ENCODE results near the gene ARNT2. TPM values are rescaled to one million over a fixed set of nuclear protein-coding genes. Genes with fewer than 3 reads are reported as not detected.

The ARNT2 gene
- total and polyA plus RNA-seq, 2 experiments from 2014 or later, result 4.6 to 11.6 TPM

DNA sequence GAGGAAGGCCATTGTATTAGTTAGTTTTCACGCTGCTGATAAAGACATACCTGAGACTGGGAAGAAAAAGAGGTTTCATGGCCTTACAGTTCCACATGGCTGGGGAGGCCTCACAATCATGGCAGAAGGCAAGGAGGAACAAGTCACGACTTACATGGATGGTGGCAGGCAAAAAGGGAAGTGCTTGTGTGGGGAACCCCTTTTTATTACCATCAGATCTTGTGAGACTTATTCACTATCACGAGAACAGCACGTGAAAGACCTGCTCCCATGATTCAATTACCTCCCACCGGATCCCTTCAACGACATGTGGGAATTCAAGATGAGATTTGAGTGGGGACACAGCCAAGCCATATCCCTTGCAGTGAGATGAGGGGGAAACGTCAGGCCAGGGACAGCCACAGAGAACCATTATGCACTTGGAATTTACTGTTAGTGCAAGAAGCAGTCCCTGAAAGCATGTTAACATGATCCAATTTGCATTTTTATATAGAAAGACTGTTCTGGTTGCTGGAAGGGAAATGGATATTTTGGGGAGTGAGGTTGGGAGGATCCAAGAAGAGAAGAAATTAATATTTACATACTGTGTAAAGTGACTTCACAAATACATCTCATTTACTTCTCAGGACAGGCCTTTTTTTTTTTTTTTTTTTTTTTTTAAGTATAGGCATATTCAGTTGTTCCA, 87.1 kb downstream of the ARNT2 start:
- Histone ChIP-seq H3K79me2 (replicated peaks; ENCODE audit: insufficient read depth) (no peaks in the 10 kb centered on the region), H3K9me2 (ENCODE audit: insufficient read depth) (0 out of 2 replicates have a peak, but pooled peaks cover 2% of the 10 kb centered on the region)

More for the DNA sequence above, 87.1 kb downstream of the ARNT2 start:
- Mint-ChIP-seq H3K9me3 (no peaks in the 10 kb centered on the region), H3K4me3 (no peak overlapping the region), H3K27ac (no peak overlapping the region), H3K4me1 (peaks cover 24% of the 10 kb centered on the region), H3K36me3 (ENCODE audit: low read depth) (no peaks in the 10 kb centered on the region), H3K27me3 (ENCODE audit: insufficient read depth, low read depth, poor library complexity) (peaks cover 2% of the 10 kb centered on the region)
- Histone ChIP-seq H3K4me2 (no peak overlapping the region), H3K4me3 (no peak overlapping the region), H3K36me3 (ENCODE audit: insufficient read depth) (no peaks in the 10 kb centered on the region), H3F3A (replicated peaks; ENCODE audit: low read depth) (no peaks in the 10 kb centered on the region), H2AFZ (no peak overlapping the region), H3K4me1 (ENCODE audit: insufficient read depth) (peaks cover 6% of the 10 kb centered on the region; the same call in 1 of the 2 replicates), H4K20me1 (replicated peaks; ENCODE audit: insufficient read depth) (no peaks in the 10 kb centered on the region), H3K27ac (ENCODE audit: low read depth) (no peak overlapping the region), H3K27me3 (ENCODE audit: insufficient read depth) (no peaks in the 10 kb centered on the region)
- no peak for ATAC-seq
- no peak for TF ChIP-seq CREB1 (CRISPR knock-in tag; IDR thresholded peaks at IDR 0.05; ENCODE audit: low read depth)
- TF ChIP-seq, protein P1, sequence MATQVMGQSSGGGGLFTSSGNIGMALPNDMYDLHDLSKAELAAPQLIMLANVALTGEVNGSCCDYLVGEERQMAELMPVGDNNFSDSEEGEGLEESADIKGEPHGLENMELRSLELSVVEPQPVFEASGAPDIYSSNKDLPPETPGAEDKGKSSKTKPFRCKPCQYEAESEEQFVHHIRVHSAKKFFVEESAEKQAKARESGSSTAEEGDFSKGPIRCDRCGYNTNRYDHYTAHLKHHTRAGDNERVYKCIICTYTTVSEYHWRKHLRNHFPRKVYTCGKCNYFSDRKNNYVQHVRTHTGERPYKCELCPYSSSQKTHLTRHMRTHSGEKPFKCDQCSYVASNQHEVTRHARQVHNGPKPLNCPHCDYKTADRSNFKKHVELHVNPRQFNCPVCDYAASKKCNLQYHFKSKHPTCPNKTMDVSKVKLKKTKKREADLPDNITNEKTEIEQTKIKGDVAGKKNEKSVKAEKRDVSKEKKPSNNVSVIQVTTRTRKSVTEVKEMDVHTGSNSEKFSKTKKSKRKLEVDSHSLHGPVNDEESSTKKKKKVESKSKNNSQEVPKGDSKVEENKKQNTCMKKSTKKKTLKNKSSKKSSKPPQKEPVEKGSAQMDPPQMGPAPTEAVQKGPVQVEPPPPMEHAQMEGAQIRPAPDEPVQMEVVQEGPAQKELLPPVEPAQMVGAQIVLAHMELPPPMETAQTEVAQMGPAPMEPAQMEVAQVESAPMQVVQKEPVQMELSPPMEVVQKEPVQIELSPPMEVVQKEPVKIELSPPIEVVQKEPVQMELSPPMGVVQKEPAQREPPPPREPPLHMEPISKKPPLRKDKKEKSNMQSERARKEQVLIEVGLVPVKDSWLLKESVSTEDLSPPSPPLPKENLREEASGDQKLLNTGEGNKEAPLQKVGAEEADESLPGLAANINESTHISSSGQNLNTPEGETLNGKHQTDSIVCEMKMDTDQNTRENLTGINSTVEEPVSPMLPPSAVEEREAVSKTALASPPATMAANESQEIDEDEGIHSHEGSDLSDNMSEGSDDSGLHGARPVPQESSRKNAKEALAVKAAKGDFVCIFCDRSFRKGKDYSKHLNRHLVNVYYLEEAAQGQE (IDR thresholded peaks at IDR 0.05; ENCODE audit: unreplicated experiment), result no peak
- no peak for TF ChIP-seq EZH2phosphoT487 (IDR thresholded peaks at IDR 0.05; ENCODE audit: unreplicated experiment)
- TF ChIP-seq, protein P2, sequence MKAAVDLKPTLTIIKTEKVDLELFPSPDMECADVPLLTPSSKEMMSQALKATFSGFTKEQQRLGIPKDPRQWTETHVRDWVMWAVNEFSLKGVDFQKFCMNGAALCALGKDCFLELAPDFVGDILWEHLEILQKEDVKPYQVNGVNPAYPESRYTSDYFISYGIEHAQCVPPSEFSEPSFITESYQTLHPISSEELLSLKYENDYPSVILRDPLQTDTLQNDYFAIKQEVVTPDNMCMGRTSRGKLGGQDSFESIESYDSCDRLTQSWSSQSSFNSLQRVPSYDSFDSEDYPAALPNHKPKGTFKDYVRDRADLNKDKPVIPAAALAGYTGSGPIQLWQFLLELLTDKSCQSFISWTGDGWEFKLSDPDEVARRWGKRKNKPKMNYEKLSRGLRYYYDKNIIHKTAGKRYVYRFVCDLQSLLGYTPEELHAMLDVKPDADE (IDR thresholded peaks at IDR 0.05), result no peak
- TF ChIP-seq, protein P3, sequence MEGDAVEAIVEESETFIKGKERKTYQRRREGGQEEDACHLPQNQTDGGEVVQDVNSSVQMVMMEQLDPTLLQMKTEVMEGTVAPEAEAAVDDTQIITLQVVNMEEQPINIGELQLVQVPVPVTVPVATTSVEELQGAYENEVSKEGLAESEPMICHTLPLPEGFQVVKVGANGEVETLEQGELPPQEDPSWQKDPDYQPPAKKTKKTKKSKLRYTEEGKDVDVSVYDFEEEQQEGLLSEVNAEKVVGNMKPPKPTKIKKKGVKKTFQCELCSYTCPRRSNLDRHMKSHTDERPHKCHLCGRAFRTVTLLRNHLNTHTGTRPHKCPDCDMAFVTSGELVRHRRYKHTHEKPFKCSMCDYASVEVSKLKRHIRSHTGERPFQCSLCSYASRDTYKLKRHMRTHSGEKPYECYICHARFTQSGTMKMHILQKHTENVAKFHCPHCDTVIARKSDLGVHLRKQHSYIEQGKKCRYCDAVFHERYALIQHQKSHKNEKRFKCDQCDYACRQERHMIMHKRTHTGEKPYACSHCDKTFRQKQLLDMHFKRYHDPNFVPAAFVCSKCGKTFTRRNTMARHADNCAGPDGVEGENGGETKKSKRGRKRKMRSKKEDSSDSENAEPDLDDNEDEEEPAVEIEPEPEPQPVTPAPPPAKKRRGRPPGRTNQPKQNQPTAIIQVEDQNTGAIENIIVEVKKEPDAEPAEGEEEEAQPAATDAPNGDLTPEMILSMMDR (conservative IDR thresholded peaks at IDR 0.05; ENCODE audit: low read depth in 2 of 2), result no peak
- TF ChIP-seq POLR2AphosphoS5 (IDR thresholded peaks at IDR 0.05; ENCODE audit: low read depth), result no peak
- no peak for TF ChIP-seq ZNF114 (CRISPR knock-in tag; IDR thresholded peaks at IDR 0.05)
- no peak for TF ChIP-seq ZNF331 (CRISPR knock-in tag; IDR thresholded peaks at IDR 0.05; ENCODE audit: low read depth)
- TF ChIP-seq, protein P4, sequence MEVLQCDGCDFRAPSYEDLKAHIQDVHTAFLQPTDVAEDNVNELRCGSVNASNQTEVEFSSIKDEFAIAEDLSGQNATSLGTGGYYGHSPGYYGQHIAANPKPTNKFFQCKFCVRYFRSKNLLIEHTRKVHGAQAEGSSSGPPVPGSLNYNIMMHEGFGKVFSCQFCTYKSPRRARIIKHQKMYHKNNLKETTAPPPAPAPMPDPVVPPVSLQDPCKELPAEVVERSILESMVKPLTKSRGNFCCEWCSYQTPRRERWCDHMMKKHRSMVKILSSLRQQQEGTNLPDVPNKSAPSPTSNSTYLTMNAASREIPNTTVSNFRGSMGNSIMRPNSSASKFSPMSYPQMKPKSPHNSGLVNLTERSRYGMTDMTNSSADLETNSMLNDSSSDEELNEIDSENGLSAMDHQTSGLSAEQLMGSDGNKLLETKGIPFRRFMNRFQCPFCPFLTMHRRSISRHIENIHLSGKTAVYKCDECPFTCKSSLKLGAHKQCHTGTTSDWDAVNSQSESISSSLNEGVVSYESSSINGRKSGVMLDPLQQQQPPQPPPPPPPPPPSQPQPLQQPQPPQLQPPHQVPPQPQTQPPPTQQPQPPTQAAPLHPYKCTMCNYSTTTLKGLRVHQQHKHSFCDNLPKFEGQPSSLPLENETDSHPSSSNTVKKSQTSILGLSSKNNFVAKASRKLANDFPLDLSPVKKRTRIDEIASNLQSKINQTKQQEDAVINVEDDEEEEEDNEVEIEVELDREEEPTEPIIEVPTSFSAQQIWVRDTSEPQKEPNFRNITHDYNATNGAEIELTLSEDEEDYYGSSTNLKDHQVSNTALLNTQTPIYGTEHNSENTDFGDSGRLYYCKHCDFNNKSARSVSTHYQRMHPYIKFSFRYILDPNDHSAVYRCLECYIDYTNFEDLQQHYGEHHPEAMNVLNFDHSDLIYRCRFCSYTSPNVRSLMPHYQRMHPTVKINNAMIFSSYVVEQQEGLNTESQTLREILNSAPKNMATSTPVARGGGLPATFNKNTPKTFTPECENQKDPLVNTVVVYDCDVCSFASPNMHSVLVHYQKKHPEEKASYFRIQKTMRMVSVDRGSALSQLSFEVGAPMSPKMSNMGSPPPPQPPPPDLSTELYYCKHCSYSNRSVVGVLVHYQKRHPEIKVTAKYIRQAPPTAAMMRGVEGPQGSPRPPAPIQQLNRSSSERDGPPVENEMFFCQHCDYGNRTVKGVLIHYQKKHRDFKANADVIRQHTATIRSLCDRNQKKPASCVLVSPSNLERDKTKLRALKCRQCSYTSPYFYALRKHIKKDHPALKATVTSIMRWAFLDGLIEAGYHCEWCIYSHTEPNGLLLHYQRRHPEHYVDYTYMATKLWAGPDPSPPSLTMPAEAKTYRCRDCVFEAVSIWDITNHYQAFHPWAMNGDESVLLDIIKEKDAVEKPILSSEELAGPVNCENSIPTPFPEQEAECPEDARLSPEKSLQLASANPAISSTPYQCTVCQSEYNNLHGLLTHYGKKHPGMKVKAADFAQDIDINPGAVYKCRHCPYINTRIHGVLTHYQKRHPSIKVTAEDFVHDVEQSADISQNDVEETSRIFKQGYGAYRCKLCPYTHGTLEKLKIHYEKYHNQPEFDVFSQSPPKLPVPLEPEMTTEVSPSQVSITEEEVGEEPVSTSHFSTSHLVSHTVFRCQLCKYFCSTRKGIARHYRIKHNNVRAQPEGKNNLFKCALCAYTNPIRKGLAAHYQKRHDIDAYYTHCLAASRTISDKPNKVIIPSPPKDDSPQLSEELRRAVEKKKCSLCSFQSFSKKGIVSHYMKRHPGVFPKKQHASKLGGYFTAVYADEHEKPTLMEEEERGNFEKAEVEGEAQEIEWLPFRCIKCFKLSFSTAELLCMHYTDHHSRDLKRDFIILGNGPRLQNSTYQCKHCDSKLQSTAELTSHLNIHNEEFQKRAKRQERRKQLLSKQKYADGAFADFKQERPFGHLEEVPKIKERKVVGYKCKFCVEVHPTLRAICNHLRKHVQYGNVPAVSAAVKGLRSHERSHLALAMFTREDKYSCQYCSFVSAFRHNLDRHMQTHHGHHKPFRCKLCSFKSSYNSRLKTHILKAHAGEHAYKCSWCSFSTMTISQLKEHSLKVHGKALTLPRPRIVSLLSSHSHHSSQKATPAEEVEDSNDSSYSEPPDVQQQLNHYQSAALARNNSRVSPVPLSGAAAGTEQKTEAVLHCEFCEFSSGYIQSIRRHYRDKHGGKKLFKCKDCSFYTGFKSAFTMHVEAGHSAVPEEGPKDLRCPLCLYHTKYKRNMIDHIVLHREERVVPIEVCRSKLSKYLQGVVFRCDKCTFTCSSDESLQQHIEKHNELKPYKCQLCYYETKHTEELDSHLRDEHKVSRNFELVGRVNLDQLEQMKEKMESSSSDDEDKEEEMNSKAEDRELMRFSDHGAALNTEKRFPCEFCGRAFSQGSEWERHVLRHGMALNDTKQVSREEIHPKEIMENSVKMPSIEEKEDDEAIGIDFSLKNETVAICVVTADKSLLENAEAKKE (CRISPR knock-in tag; IDR thresholded peaks at IDR 0.05), result no peak
- TF ChIP-seq STAT1 (IDR thresholded peaks at IDR 0.05; ENCODE audit: unreplicated experiment), result no peak
- no peak for TF ChIP-seq JUNB (IDR thresholded peaks at IDR 0.05; ENCODE audit: unreplicated experiment)
- TF ChIP-seq NANOG (IDR thresholded peaks at IDR 0.05; ENCODE audit: borderline replicate concordance), result no peak
- no peak for TF ChIP-seq EZH2 (IDR thresholded peaks at IDR 0.05; ENCODE audit: low read depth, unreplicated experiment)
- no peak for DNase-seq (ENCODE audit: low spot score)
